Progenitor cell of endocrine pancreas (in vitro differentiated cells): ENCODE measurements around the gene SHANK2. TPM values are rescaled to one million over a fixed set of nuclear protein-coding genes. Genes with fewer than 3 reads are reported as not detected.
A peak's percentile ranks its signal among the peaks of the same experiment; 100 is the strongest.

Source experiments
- DNase-seq: peaks from one replicate; pipeline ENCODE4 v3.0.0; 2021; ENCODE audit warnings: low spot score; ENCODE audit not compliant: unreplicated experiment
- H3K27ac Mint-ChIP-seq: 2 replicates; pipeline ENCODE4 v1.8.0; 2021; ENCODE audit warnings: mild to moderate bottlenecking, moderate library complexity, mixed read lengths
- H3K27me3 Mint-ChIP-seq: 2 replicates; pipeline ENCODE4 v1.8.0; 2021; ENCODE audit warnings: mixed read lengths
- H3K36me3 Mint-ChIP-seq: 2 replicates; pipeline ENCODE4 v1.8.0; 2022; ENCODE audit warnings: mixed read lengths; ENCODE audit not compliant: insufficient read depth
- H3K4me1 Mint-ChIP-seq: 2 replicates; pipeline ENCODE4 v1.8.0; 2021; ENCODE audit warnings: low read depth, mixed read lengths
- H3K4me3 Mint-ChIP-seq: 2 replicates; pipeline ENCODE4 v1.8.0; 2021; ENCODE audit warnings: low read depth, mild to moderate bottlenecking, moderate library complexity, mixed read lengths
- H3K9me3 Mint-ChIP-seq: 2 replicates; pipeline ENCODE4 v1.8.0; 2021; ENCODE audit warnings: low read depth, mixed read lengths
- total RNA-seq: library from RNA; stranded (reverse); gene quantifications from 2 replicates; pipeline ENCODE4 v1.2.1, GENCODE V29; 2021
- TF ChIP-seq, protein P1 (sequence below): fragments of 200-600 bp; sonication (generic); IDR thresholded peaks from one replicate; pipeline ENCODE4 v1.5.0; 2021; ENCODE audit warnings: antibody characterized with exemption, mild to moderate bottlenecking; ENCODE audit not compliant: unreplicated experiment

Gene SHANK2
- total RNA-seq, 1 donor from 2014 or later = 104 TPM

DNA sequence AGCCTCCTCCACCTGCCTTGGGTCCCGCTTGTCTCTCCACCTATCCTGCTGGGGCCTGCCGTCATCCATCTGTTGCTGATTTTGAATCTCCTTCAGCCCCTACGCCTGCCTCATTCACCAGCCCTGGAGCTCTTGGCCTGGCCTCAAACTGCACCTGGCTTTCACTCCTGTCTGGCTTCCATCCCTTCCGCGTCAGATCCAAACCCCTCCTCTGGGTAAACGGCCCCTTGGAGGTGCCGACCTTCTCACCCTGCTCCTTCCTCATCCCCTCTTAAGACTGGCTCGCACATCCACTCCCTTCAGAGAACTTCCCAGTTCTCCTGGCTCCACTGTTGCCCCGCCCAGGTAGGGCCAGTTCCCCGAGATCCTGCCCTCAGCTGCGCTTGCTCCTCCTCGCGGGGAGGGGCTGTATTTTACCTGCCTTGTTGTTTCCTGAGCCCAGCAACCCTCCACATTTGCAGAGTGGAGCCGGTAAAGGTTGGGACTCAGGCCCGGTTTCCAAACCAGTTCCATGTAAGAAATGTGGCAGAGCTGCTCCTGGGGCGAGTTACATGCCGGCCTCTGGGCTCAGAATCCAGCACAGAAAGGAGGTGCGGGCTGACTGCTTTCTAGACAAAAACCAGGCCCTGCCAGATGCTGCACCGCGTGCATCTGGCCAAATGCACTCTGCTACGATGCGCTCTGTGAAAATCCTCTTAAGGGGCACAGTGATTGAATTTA, 13.9 kb upstream of the SHANK2 start:
- TF ChIP-seq, protein P1, sequence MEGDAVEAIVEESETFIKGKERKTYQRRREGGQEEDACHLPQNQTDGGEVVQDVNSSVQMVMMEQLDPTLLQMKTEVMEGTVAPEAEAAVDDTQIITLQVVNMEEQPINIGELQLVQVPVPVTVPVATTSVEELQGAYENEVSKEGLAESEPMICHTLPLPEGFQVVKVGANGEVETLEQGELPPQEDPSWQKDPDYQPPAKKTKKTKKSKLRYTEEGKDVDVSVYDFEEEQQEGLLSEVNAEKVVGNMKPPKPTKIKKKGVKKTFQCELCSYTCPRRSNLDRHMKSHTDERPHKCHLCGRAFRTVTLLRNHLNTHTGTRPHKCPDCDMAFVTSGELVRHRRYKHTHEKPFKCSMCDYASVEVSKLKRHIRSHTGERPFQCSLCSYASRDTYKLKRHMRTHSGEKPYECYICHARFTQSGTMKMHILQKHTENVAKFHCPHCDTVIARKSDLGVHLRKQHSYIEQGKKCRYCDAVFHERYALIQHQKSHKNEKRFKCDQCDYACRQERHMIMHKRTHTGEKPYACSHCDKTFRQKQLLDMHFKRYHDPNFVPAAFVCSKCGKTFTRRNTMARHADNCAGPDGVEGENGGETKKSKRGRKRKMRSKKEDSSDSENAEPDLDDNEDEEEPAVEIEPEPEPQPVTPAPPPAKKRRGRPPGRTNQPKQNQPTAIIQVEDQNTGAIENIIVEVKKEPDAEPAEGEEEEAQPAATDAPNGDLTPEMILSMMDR = no peak
- Mint-ChIP-seq H3K27ac (no peak overlapping the region), H3K9me3 (no peaks in the 10 kb centered on the region), H3K36me3 (no peaks in the 10 kb centered on the region), H3K4me1 (peaks cover 24% of the 10 kb centered on the region), H3K27me3 (peaks cover 17% of the 10 kb centered on the region), H3K4me3 (no peak overlapping the region)
- DNase-seq = no peak

DNA sequence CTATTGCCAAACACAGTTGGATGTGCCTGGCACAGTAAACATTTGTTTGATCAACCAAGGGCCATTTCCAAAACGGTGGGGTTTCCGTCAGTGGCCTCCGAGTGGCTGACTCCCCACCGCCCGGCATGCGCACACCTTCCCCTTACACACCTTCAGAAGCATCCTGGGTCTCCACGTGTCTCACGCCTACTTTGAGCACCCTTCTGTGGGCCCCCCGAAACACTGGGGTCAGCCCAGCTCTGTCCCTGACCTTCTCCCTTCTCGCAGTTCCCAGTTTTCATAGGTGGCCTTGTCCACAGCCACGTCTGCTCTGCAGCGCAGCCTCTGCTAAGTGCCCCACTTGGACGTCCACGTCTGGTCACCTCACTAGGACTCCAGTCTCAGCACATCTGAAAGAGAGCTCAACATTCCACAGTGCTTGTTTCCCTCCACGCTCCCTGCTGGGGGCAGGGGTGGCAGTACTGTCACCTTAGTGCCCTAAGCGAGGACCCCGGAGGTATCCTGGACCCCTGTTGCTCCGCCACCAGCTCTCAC, 13.2 kb upstream of the SHANK2 start:
- TF ChIP-seq, protein P1 = no peak
- peaks cover 24% of the 10 kb centered on the region for H3K4me1 Mint-ChIP-seq
- H3K27ac Mint-ChIP-seq = no peak overlapping the region
- H3K4me3 Mint-ChIP-seq = no peak overlapping the region
- DNase-seq = no peak
- no peaks in the 10 kb centered on the region for H3K36me3 Mint-ChIP-seq
- H3K27me3 Mint-ChIP-seq = peaks cover 17% of the 10 kb centered on the region
- no peaks in the 10 kb centered on the region for H3K9me3 Mint-ChIP-seq

DNA sequence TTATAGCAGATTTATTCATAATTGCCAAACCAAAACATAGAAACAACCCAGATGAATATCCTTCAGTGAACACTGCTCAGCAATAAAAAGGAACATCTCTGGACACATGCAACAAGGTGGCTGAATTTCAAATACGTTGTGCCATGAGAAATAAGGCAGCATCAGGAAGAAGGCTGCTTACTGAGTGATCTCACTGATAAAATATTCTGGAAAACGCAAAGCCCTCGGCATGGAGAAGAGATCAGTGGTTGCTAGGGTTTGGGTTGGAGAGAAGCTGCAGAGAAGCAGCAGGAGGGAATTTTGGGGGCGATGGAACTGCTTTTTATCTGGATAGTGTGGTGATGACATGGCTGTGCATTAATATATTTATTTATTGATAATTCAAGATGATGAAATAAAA, 11.0 kb upstream of the SHANK2 start:
- Mint-ChIP-seq H3K4me1 (peaks cover 12% of the 10 kb centered on the region), H3K9me3 (peaks cover 3% of the 10 kb centered on the region), H3K27me3 (peaks cover 17% of the 10 kb centered on the region), H3K27ac (no peak overlapping the region), H3K4me3 (no peak overlapping the region), H3K36me3 (peaks cover 2% of the 10 kb centered on the region)
- DNase-seq = no peak
- TF ChIP-seq, protein P1 = no peak

DNA sequence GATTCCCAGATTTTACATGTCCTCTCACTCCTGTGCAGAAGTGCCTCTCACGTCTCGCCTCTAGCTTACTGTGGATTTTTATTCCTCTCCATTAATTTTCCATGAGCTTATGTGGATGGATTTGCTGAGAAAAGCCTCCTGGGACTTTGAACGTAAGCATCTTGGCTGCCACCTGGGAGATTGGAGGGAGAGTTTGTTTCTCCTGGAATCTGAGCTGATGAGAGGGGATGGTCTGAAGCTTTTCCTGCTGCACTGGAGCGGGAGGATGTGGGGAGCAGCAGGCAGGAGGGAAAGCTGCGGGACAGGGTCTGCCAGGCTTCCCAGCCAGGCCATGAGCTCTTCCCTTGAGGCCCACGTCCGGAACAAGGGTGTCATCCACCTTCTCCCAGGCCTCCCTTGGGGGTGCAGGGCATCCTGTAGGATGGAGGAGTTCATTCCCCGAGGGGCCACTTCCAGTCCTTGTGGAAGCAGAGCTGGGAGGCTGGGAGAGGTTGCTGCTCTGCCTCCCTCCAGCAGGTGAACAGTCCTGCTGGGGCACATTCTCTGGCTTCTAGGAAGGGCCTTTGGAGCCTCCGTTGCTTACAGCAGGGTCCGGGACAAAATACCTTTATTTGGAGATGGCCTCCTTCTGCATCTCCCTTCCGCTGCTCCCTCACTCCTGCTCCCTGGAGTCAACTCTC, 3.6 kb upstream of the SHANK2 start:
- Mint-ChIP-seq H3K9me3 (peaks cover 4% of the 10 kb centered on the region), H3K4me1 (peaks cover 30% of the 10 kb centered on the region), H3K36me3 (peaks cover 3% of the 10 kb centered on the region), H3K27me3 (no peaks in the 10 kb centered on the region), H3K27ac (no peak overlapping the region), H3K4me3 (no peak overlapping the region)
- TF ChIP-seq, protein P1 = peak; percentile 26
- DNase-seq = no peak

DNA sequence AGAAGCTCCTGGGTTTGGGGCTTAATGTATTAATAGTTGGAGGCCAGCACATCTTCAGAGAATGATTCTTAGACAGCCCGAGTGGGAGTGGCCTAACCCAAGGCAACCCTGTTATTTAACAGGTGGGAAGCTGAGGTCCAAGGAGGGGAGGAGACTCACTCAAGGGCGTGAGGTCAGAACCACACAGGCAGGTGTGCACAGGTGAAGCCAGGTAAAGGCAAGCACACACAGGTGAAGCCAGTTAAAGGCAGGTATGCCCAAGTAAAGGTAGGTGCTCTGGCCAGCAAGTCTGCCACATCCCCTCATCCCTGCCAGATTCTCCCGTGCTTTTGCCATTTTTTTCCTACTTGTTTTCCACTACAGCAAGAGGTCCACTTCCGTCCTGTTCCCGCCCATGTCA, 2.9 kb upstream of the SHANK2 start:
- H3K27me3 Mint-ChIP-seq = no peaks in the 10 kb centered on the region
- peaks cover 33% of the 10 kb centered on the region for H3K4me1 Mint-ChIP-seq
- H3K4me3 Mint-ChIP-seq = no peak overlapping the region
- H3K27ac Mint-ChIP-seq = no peak overlapping the region
- no peak for DNase-seq
- H3K9me3 Mint-ChIP-seq = peaks cover 4% of the 10 kb centered on the region
- H3K36me3 Mint-ChIP-seq = peaks cover 3% of the 10 kb centered on the region
- TF ChIP-seq, protein P1 = no peak
